ENCODE measurements around the gene DNAL1. TPM values are rescaled to one million over a fixed set of nuclear protein-coding genes. Genes with fewer than 3 reads are reported as not detected.

The DNAL1 gene
- total RNA-seq, 5 donors from 2014 or later (not counting 1 experiment from before 2014, with no cell fraction given) = 5.5 to 7.2 (median 6.2) TPM

- peak in 1 of 35 experiments; percentile 6 for DNase-seq
- ChIA-PET POLR2A (no interaction called here), CTCF (interaction anchor here (0.6 to 1.5 kb wide), 4 partner anchors 10 to 128 kb away, joined by 3 to 10 read pairs (median 4); no protein-coding TSS in a partner anchor)
- Histone ChIP-seq H3K4me1 (ENCODE audit: control insufficient read depth in 1 of 2, extremely low read depth in 1 of 2, insufficient read depth in 2 of 2, low read length in 2 of 2) (peaks cover 5 to 13% of the 10 kb centered on the region in 2 experiments), H3K27me3 (replicated peaks in 1 of 2; ENCODE audit: control insufficient read depth in 2 of 2, extremely low read depth in 1 of 2, insufficient read depth in 2 of 2, low read length in 1 of 2) (peaks cover 0 to 2% of the 10 kb centered on the region in 2 experiments), H3K27ac (ENCODE audit: low read length) (no peak overlapping the region), H3K4me3 (ENCODE audit: control insufficient read depth in 1 of 2, extremely low read depth in 1 of 2, low read length in 1 of 2) (no peak overlapping the region), H3K36me3 (ENCODE audit: control insufficient read depth in 2 of 2, extremely low read depth in 1 of 2, insufficient read depth in 1 of 2, low read length in 1 of 2) (peaks cover 13 to 64% of the 10 kb centered on the region in 2 donors), H3K9me3 (no peaks in the 10 kb centered on the region)
- peaks cover 27% of the 10 kb centered on the region for H3K36me3 Mint-ChIP-seq
- H3K4me1 Mint-ChIP-seq = peaks cover 8 to 10% (median 9%) of the 10 kb centered on the region in 3 donors
- 97% methylated on average over 14 of the region's 20 CpGs for WGBS (ENCODE audit: insufficient coverage)
- no peaks in the 10 kb centered on the region for H3K9me3 Mint-ChIP-seq
- H3K27ac Mint-ChIP-seq = no peak overlapping the region
- H3K27me3 Mint-ChIP-seq = no peaks in the 10 kb centered on the region
- H3K4me3 Mint-ChIP-seq = no peak overlapping the region
- no peak for ATAC-seq (replicated peaks in 1 of 4)
Measured at GRCh38 chr14:73717711-73718417, 73.1 kb downstream of the DNAL1 start.

GRCh38 chr14:73718418-73719251 is 73.8 kb downstream of the DNAL1 start:
- Mint-ChIP-seq H3K4me1 (peaks cover 2 to 10% (median 9%) of the 10 kb centered on the region in 3 donors), H3K9me3 (no peaks in the 10 kb centered on the region), H3K27me3 (no peaks in the 10 kb centered on the region), H3K36me3 (peaks cover 32% of the 10 kb centered on the region), H3K4me3 (no peak overlapping the region), H3K27ac (no peak overlapping the region)
- ATAC-seq (replicated peaks in 1 of 4) = no peak
- H3K36me3 ChIP-seq (ENCODE audit: control insufficient read depth in 2 of 2, extremely low read depth in 1 of 2, insufficient read depth in 1 of 2, low read length in 1 of 2) = peaks cover 15 to 72% of the 10 kb centered on the region in 2 donors
- H3K4me3 ChIP-seq (ENCODE audit: control insufficient read depth in 1 of 2, extremely low read depth in 1 of 2, low read length in 1 of 2) = no peak overlapping the region
- POLR2A ChIA-PET = no interaction called here
- peaks cover 0 to 5% of the 10 kb centered on the region in 2 experiments for H3K4me1 ChIP-seq (ENCODE audit: control insufficient read depth in 1 of 2, extremely low read depth in 1 of 2, insufficient read depth in 2 of 2, low read length in 2 of 2)
- H3K27me3 ChIP-seq (replicated peaks in 1 of 2; ENCODE audit: control insufficient read depth in 2 of 2, extremely low read depth in 1 of 2, insufficient read depth in 2 of 2, low read length in 1 of 2) = peaks cover 0 to 2% of the 10 kb centered on the region in 2 experiments
- no peaks in the 10 kb centered on the region for H3K9me3 ChIP-seq
- CTCF ChIA-PET = interaction anchor here in 1 of 2 donors (1.3 kb wide), 1 partner anchor 10 kb away, joined by 6 read pairs; no protein-coding TSS in a partner anchor
- H3K27ac ChIP-seq (ENCODE audit: low read length) = no peak overlapping the region
- WGBS (ENCODE audit: insufficient coverage) = 94% methylated on average over 40 of the region's 55 CpGs
- DNase-seq = peak in 1 of 35 experiments; percentile 2

DNA sequence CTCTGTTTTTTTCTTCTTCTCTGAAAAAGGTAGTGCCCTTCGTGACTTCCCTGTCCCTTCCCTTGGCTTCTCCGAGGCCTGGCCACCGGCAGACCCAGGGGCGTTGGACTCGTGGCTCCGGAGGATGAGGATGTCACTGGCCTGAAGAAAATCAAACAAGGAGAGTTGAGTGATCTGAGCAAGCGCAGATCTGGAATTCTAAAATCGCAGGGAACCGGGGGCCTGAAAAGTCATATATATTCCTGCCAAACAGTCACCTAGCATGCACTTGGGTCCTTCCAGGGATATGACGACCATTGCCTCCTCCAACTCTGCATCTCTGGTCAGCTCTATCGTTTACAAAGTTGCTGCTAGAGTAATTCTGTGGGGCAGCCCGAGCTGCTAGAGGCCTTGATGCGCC is 74.6 kb downstream of the DNAL1 start:
- Mint-ChIP-seq H3K4me3 (no peak overlapping the region), H3K27me3 (no peaks in the 10 kb centered on the region), H3K27ac (no peak overlapping the region), H3K4me1 (peaks cover 0 to 16% (median 16%) of the 10 kb centered on the region in 3 donors), H3K9me3 (no peaks in the 10 kb centered on the region), H3K36me3 (peaks cover 38% of the 10 kb centered on the region)
- Histone ChIP-seq H3K4me1 (ENCODE audit: control insufficient read depth in 1 of 2, extremely low read depth in 1 of 2, insufficient read depth in 2 of 2, low read length in 2 of 2) (peaks cover 0 to 8% of the 10 kb centered on the region in 2 experiments), H3K36me3 (ENCODE audit: control insufficient read depth in 2 of 2, extremely low read depth in 1 of 2, insufficient read depth in 1 of 2, low read length in 1 of 2) (peaks cover 17 to 79% of the 10 kb centered on the region in 2 donors), H3K27me3 (replicated peaks in 1 of 2; ENCODE audit: control insufficient read depth in 2 of 2, extremely low read depth in 1 of 2, insufficient read depth in 2 of 2, low read length in 1 of 2) (peaks cover 0 to 2% of the 10 kb centered on the region in 2 experiments), H3K4me3 (ENCODE audit: control insufficient read depth in 1 of 2, extremely low read depth in 1 of 2, low read length in 1 of 2) (no peak overlapping the region), H3K27ac (ENCODE audit: low read length) (no peak overlapping the region), H3K9me3 (no peaks in the 10 kb centered on the region)
- 96% methylated on average over 11 of the region's 13 CpGs for WGBS (ENCODE audit: insufficient coverage)
- DNase-seq (no peak), ATAC-seq (replicated peaks in 1 of 4) (no peak)
- POLR2A ChIA-PET = no interaction called here
- CTCF ChIA-PET = interaction anchor here in 1 of 2 donors (1.3 kb wide), 1 partner anchor 9 kb away, joined by 6 read pairs; no protein-coding TSS in a partner anchor

- Histone ChIP-seq H3K4me3 (ENCODE audit: control insufficient read depth in 1 of 2, extremely low read depth in 1 of 2, low read length in 1 of 2) (no peak overlapping the region), H3K36me3 (ENCODE audit: control insufficient read depth in 2 of 2, extremely low read depth in 1 of 2, insufficient read depth in 1 of 2, low read length in 1 of 2) (peaks cover 17 to 83% of the 10 kb centered on the region in 2 donors), H3K27me3 (replicated peaks in 1 of 2; ENCODE audit: control insufficient read depth in 2 of 2, extremely low read depth in 1 of 2, insufficient read depth in 2 of 2, low read length in 1 of 2) (peaks cover 0 to 2% of the 10 kb centered on the region in 2 experiments), H3K27ac (ENCODE audit: low read length) (no peak overlapping the region), H3K9me3 (no peaks in the 10 kb centered on the region), H3K4me1 (ENCODE audit: control insufficient read depth in 1 of 2, extremely low read depth in 1 of 2, insufficient read depth in 2 of 2, low read length in 2 of 2) (peaks cover 0 to 4% of the 10 kb centered on the region in 2 experiments)
- peaks cover 0 to 14% (median 12%) of the 10 kb centered on the region in 3 donors for H3K4me1 Mint-ChIP-seq
- POLR2A ChIA-PET = no interaction called here
- CTCF ChIA-PET = interaction anchor here in 1 of 2 donors (0.6 to 1.3 kb wide), 4 partner anchors 9 to 315 kb away, joined by 3 to 6 read pairs (median 4); no protein-coding TSS in a partner anchor
- peaks cover 38% of the 10 kb centered on the region for H3K36me3 Mint-ChIP-seq
- no peak for DNase-seq
- WGBS (ENCODE audit: insufficient coverage) = 90% methylated on average over 6 of the region's 8 CpGs
- no peak for ATAC-seq (replicated peaks in 1 of 4)
- H3K4me3 Mint-ChIP-seq = no peak overlapping the region
- H3K27ac Mint-ChIP-seq = peak overlapping the region; percentile 23 to 61
- H3K9me3 Mint-ChIP-seq = no peaks in the 10 kb centered on the region
- no peaks in the 10 kb centered on the region for H3K27me3 Mint-ChIP-seq
Measured at GRCh38 chr14:73719791-73720190, 75.0 kb downstream of the DNAL1 start.

DNA sequence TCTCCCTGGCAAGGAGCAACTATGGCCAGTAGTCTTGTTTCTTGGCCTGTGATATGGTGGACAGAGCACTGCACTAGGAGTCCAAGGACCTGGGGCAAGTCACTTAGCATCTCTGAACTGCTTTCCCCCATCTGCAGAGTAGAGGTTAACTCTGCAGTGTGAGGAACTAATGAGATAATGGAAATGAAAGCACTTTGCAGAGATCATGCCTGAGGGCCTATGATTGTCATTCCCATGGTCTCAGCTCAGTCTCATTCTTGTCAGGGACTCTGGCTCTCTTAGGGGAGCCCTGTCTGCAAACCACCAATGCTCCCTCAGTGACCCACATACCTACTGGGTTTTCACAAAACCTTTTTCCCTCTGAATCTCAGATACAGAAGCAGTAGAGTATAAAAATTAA is 75.8 kb downstream of the DNAL1 start:
- ChIA-PET POLR2A (no interaction called here), CTCF (interaction anchor here in 1 of 2 donors (0.8 kb wide), 1 partner anchor 12 kb away, joined by 4 read pairs; no protein-coding TSS in a partner anchor)
- Histone ChIP-seq H3K9me3 (no peaks in the 10 kb centered on the region), H3K4me1 (ENCODE audit: control insufficient read depth in 1 of 2, extremely low read depth in 1 of 2, insufficient read depth in 2 of 2, low read length in 2 of 2) (peaks cover 0 to 4% of the 10 kb centered on the region in 2 experiments), H3K27ac (ENCODE audit: low read length) (no peak overlapping the region), H3K4me3 (ENCODE audit: control insufficient read depth in 1 of 2, extremely low read depth in 1 of 2, low read length in 1 of 2) (no peak overlapping the region), H3K27me3 (replicated peaks in 1 of 2; ENCODE audit: control insufficient read depth in 2 of 2, extremely low read depth in 1 of 2, insufficient read depth in 2 of 2, low read length in 1 of 2) (peaks cover 0 to 2% of the 10 kb centered on the region in 2 experiments), H3K36me3 (ENCODE audit: control insufficient read depth in 2 of 2, extremely low read depth in 1 of 2, insufficient read depth in 1 of 2, low read length in 1 of 2) (peaks cover 22 to 92% of the 10 kb centered on the region in 2 donors)
- Mint-ChIP-seq H3K4me3 (no peak overlapping the region), H3K27ac (peak overlapping the region; percentile 36 to 55), H3K9me3 (no peaks in the 10 kb centered on the region), H3K36me3 (peaks cover 38% of the 10 kb centered on the region), H3K4me1 (peaks cover 0 to 15% (median 11%) of the 10 kb centered on the region in 3 donors), H3K27me3 (no peaks in the 10 kb centered on the region)
- ATAC-seq (replicated peaks in 1 of 4) (no peak), DNase-seq (no peak)

DNA sequence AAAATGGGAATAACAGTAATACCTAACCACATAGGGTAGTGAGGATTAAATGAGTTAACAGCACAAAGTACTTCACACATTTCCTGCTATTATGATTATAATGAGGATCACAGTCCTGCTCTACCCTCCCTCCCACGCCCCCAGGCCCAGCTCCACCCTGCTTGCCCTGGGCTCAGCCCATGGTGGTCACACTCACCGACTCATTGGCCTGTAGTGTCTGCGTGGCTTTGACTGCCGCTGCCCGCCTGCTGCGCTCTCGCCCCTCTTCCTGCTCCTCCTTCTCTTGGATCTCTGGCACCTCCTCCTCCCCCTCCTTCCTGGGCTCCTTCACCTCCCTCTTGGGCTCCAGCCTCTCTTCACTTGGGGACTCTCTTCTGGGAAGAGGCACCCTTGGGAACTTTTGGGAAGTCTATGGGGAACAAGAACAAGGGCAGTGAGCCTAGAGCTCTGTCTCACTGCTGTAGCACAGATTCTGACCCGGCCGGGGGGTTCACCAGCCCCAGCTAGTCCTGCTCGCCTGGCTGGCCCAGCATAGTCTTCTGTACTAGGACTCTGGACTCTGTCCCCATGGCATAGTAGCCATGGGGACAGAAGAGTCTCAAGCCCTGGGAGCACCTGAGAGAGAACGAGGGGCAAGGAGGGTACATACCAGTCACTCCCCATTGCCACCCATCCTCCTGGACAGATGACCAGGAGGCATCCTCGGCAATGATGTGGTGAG is 76.5 kb downstream of the DNAL1 start:
- Mint-ChIP-seq H3K27me3 (no peaks in the 10 kb centered on the region), H3K4me1 (peaks cover 0 to 15% (median 11%) of the 10 kb centered on the region in 3 donors), H3K36me3 (peaks cover 44% of the 10 kb centered on the region), H3K27ac (peak overlapping the region in 1 of 2 donors; percentile 55), H3K9me3 (no peaks in the 10 kb centered on the region), H3K4me3 (no peak overlapping the region)
- Histone ChIP-seq H3K4me1 (ENCODE audit: control insufficient read depth in 1 of 2, extremely low read depth in 1 of 2, insufficient read depth in 2 of 2, low read length in 2 of 2) (peaks cover 0 to 4% of the 10 kb centered on the region in 2 experiments), H3K27ac (ENCODE audit: low read length) (no peak overlapping the region), H3K4me3 (ENCODE audit: control insufficient read depth in 1 of 2, extremely low read depth in 1 of 2, low read length in 1 of 2) (no peak overlapping the region), H3K36me3 (ENCODE audit: control insufficient read depth in 2 of 2, extremely low read depth in 1 of 2, insufficient read depth in 1 of 2, low read length in 1 of 2) (peaks cover 27 to 93% of the 10 kb centered on the region in 2 donors), H3K27me3 (replicated peaks in 1 of 2; ENCODE audit: control insufficient read depth in 2 of 2, extremely low read depth in 1 of 2, insufficient read depth in 2 of 2, low read length in 1 of 2) (peaks cover 0 to 2% of the 10 kb centered on the region in 2 experiments), H3K9me3 (no peaks in the 10 kb centered on the region)
- ChIA-PET POLR2A (no interaction called here), CTCF (no interaction called here)
- WGBS (ENCODE audit: insufficient coverage) = 96% methylated on average over 7 of the region's 12 CpGs
- ATAC-seq (replicated peaks in 1 of 4) (no peak), DNase-seq (no peak)

Data from T-cell (primary cell).